Endothelial cell of umbilical vein (primary cell): ENCODE results near the gene ACOX3.

Experiments used
- EZH2 ChIP-seq: IDR thresholded peaks from 2 replicates; pipeline ENCODE4 v1.6.1; 2012; ENCODE audit warnings: borderline replicate concordance, low read depth, mild to moderate bottlenecking, moderate library complexity, low read length, inconsistent platforms; ENCODE audit not compliant: severe bottlenecking
- FOS ChIP-seq: IDR thresholded peaks from 2 replicates; pipeline ENCODE4 v1.6.1; 2011; ENCODE audit warnings: mild to moderate bottlenecking, low read length, moderate library complexity, borderline replicate concordance; ENCODE audit not compliant: insufficient read depth
- GATA2 ChIP-seq: IDR thresholded peaks from 2 replicates; pipeline ENCODE4 v1.7.0; 2011; ENCODE audit warnings: low read depth, mild to moderate bottlenecking, moderate library complexity, mixed read lengths, low read length; ENCODE audit not compliant: insufficient read length, insufficient read depth
- JUN ChIP-seq: IDR thresholded peaks from 2 replicates; pipeline ENCODE4 v1.6.1; 2011; ENCODE audit warnings: borderline replicate concordance, low read depth; ENCODE audit not compliant: insufficient read length, insufficient read depth
- MYC ChIP-seq: IDR thresholded peaks from one replicate; pipeline ENCODE4 v1.6.1; 2011; ENCODE audit warnings: mild to moderate bottlenecking, low read depth, low read length
- POLR2A ChIP-seq: IDR thresholded peaks from 2 replicates; pipeline ENCODE4 v1.6.1; 2012; ENCODE audit warnings: low read depth, mild to moderate bottlenecking, control low read depth, low read length
- POLR2AphosphoS5 ChIP-seq: IDR thresholded peaks from 2 replicates; pipeline ENCODE4 v1.6.1; 2012; ENCODE audit warnings: low read depth, mild to moderate bottlenecking, control low read depth, low read length, moderate library complexity; ENCODE audit not compliant: insufficient read depth
- TF ChIP-seq, protein P1 (sequence below), 2 donors: IDR thresholded peaks; 1 replicate in 1 of 2; 2 replicates in 1 of 2; pipeline ENCODE4 v1.5.1; 2011; ENCODE audit warnings: low read length in 2 of 2, mild to moderate bottlenecking in 2 of 2, moderate library complexity in 2 of 2, control low read depth in 1 of 2, inconsistent platforms in 1 of 2, low read depth in 1 of 2; ENCODE audit not compliant: insufficient read depth in 1 of 2; ENCODE audit errors: extremely low read depth in 1 of 2
- TF ChIP-seq, protein P2 (sequence below): IDR thresholded peaks from 2 replicates; pipeline ENCODE4 v1.6.1; 2011; ENCODE audit not compliant: insufficient read depth, insufficient read length

DNA sequence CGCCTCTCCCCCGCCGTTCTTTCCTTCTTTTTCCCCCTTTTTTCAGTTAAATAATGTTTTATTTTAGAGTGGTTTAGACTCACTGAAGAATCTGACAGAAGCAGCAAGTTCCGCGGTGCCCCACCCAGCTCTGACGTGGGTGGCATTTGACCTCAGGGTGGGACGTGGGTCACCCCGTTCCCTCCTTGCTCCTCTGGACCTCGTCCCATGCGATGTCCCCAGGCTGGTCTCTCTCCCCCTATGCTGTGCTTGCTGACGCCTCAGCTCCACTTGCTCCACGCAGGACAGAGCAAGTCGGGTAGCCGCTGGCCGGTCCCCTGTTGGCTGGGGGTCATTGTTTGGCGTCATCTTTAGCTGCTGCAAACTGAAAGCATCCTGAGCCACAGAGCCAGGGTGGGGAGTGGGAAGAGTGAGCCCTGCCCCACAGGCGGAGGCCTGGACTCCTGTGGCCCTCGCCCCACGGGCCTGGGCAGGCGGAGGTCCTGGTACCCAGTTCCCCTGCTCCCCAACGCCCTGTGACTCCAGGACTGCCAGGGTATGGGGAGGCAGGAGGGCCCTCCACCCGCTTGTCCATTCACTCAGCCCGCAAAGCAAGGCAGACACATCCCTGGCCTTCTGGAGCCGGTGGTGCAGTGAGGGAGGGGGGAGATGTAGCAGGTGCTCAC is 30.8 kb upstream of the ACOX3 start:
- TF ChIP-seq, protein P1, sequence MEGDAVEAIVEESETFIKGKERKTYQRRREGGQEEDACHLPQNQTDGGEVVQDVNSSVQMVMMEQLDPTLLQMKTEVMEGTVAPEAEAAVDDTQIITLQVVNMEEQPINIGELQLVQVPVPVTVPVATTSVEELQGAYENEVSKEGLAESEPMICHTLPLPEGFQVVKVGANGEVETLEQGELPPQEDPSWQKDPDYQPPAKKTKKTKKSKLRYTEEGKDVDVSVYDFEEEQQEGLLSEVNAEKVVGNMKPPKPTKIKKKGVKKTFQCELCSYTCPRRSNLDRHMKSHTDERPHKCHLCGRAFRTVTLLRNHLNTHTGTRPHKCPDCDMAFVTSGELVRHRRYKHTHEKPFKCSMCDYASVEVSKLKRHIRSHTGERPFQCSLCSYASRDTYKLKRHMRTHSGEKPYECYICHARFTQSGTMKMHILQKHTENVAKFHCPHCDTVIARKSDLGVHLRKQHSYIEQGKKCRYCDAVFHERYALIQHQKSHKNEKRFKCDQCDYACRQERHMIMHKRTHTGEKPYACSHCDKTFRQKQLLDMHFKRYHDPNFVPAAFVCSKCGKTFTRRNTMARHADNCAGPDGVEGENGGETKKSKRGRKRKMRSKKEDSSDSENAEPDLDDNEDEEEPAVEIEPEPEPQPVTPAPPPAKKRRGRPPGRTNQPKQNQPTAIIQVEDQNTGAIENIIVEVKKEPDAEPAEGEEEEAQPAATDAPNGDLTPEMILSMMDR (IDR thresholded peaks at IDR 0.05; ENCODE audit: extremely low read depth in 1 of 2, insufficient read depth in 1 of 2, low read depth in 1 of 2, low read length in 2 of 2): no peak
- no peak for TF ChIP-seq POLR2A
- no peak for TF ChIP-seq EZH2
- no peak for TF ChIP-seq POLR2AphosphoS5
- TF ChIP-seq MYC: no peak
- TF ChIP-seq FOS: no peak
- TF ChIP-seq JUN: no peak
- TF ChIP-seq, protein P2, sequence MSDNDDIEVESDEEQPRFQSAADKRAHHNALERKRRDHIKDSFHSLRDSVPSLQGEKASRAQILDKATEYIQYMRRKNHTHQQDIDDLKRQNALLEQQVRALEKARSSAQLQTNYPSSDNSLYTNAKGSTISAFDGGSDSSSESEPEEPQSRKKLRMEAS: no peak
- TF ChIP-seq GATA2: no peak
